HepG2 (cell line): ENCODE results near the gene SLC25A45. TPM values are rescaled to one million over a fixed set of nuclear protein-coding genes. Genes with fewer than 3 reads are reported as not detected.

Experiments
- CCDC6 ChIP-seq: sonication (generic); formaldehyde crosslinking; IDR thresholded peaks from 2 replicates; pipeline ENCODE4 v1.8.1; 2022; ENCODE audit warnings: mild to moderate bottlenecking, missing genetic modification reagents, moderate library complexity
- ELF1 ChIP-seq: sonication (generic); formaldehyde crosslinking; IDR thresholded peaks from 2 replicates; pipeline ENCODE4 v1.4.0; 2020; ENCODE audit warnings: missing genetic modification reagents
- FOXK2 ChIP-seq: fragments of 450-650 bp; IDR thresholded peaks from 2 replicates; pipeline ENCODE4 v1.6.1; 2016
- IKZF4 ChIP-seq: sonication (generic); formaldehyde crosslinking; IDR thresholded peaks from 2 replicates; pipeline ENCODE4 v1.5.1; 2020; ENCODE audit warnings: borderline replicate concordance, mild to moderate bottlenecking, low read depth, missing genetic modification reagents; ENCODE audit errors: not compliant biosample characterization
- KLF13 ChIP-seq: sonication (generic); formaldehyde crosslinking; IDR thresholded peaks from 2 replicates; pipeline ENCODE4 v1.4.0; 2020; ENCODE audit warnings: mild to moderate bottlenecking, missing genetic modification reagents
- MIXL1 ChIP-seq: IDR thresholded peaks from 2 replicates; pipeline ENCODE4 v1.6.1; 2016
- NFE2L2 ChIP-seq: fragments of 150-350 bp; IDR thresholded peaks from 2 replicates; pipeline ENCODE4 v1.6.1; 2014; ENCODE audit warnings: low read length
- RELA ChIP-seq: sonication (generic); formaldehyde crosslinking; IDR thresholded peaks from 2 replicates; pipeline ENCODE4 v1.4.0; 2020; ENCODE audit warnings: missing genetic modification reagents
- REPIN1 ChIP-seq: sonication (generic); formaldehyde crosslinking; IDR thresholded peaks from 2 replicates; pipeline ENCODE4 v1.8.0; 2022; ENCODE audit warnings: missing genetic modification reagents, low read depth, mild to moderate bottlenecking, borderline replicate concordance
- RFX1 ChIP-seq: fragments of 450-650 bp; IDR thresholded peaks from 2 replicates; pipeline ENCODE4 v1.6.1; 2017
- SMARCE1 ChIP-seq: fragments of 450-650 bp; IDR thresholded peaks from 2 replicates; pipeline ENCODE4 v1.6.1; 2017; ENCODE audit warnings: borderline replicate concordance
- SRSF1 ChIP-seq: fragments of 200-400 bp; formaldehyde crosslinking; optimal IDR thresholded peaks from 2 replicates; pipeline ENCODE3; 2017; ENCODE audit warnings: mild to moderate bottlenecking, low read depth, low read length, moderate library complexity
- STAG1 ChIP-seq: sonication (generic); formaldehyde crosslinking; IDR thresholded peaks from 2 replicates; pipeline ENCODE4 v1.4.0; 2020; ENCODE audit warnings: missing genetic modification reagents
- TCF12 ChIP-seq, 2 experiments: fragments of 450-650 bp in 1 of 2; sonication (generic) in 1 of 2; formaldehyde crosslinking in 1 of 2; IDR thresholded peaks; 2 replicates each; pipeline versions ENCODE4 v1.6.1 to v1.8.0; 2017 to 2022; ENCODE audit warnings: antibody characterized with exemption in 1 of 2, mild to moderate bottlenecking in 1 of 2, missing genetic modification reagents in 1 of 2, moderate library complexity in 1 of 2
- ZC3H4 ChIP-seq: sonication (generic); formaldehyde crosslinking; IDR thresholded peaks from 2 replicates; pipeline ENCODE4 v1.4.0; 2020; ENCODE audit warnings: missing genetic modification reagents, borderline replicate concordance
- ZNF136 ChIP-seq: sonication (generic); formaldehyde crosslinking; IDR thresholded peaks from 2 replicates; pipeline ENCODE4 v1.8.1; 2022; ENCODE audit warnings: low read depth, mild to moderate bottlenecking, moderate library complexity, missing genetic modification reagents
- ZNF253 ChIP-seq: sonication (generic); formaldehyde crosslinking; IDR thresholded peaks from 2 replicates; pipeline ENCODE4 v1.8.0; 2022; ENCODE audit warnings: mild to moderate bottlenecking, missing genetic modification reagents, borderline replicate concordance
- ZNF562 ChIP-seq: sonication (generic); formaldehyde crosslinking; IDR thresholded peaks from 2 replicates; pipeline ENCODE4 v1.8.0; 2022; ENCODE audit warnings: missing genetic modification reagents, borderline replicate concordance
- ZNF598 ChIP-seq: sonication (generic); formaldehyde crosslinking; IDR thresholded peaks from 2 replicates; pipeline ENCODE4 v1.5.1; 2020; ENCODE audit warnings: mild to moderate bottlenecking, missing genetic modification reagents, borderline replicate concordance
- ZNF605 ChIP-seq: sonication (generic); formaldehyde crosslinking; IDR thresholded peaks from 2 replicates; pipeline ENCODE4 v1.8.0; 2022; ENCODE audit warnings: mild to moderate bottlenecking, missing genetic modification reagents
- ZNF7 ChIP-seq: IDR thresholded peaks from 2 replicates; pipeline ENCODE4 v1.6.1; 2016; ENCODE audit warnings: missing biosample characterization, missing genetic modification reagents
- ZNF703 ChIP-seq: sonication (generic); formaldehyde crosslinking; IDR thresholded peaks from 2 replicates; pipeline ENCODE4 v1.5.1; 2020; ENCODE audit warnings: missing genetic modification reagents, mild to moderate bottlenecking, moderate library complexity, borderline replicate concordance
- ZNF83 ChIP-seq: sonication (generic); formaldehyde crosslinking; IDR thresholded peaks from 2 replicates; pipeline ENCODE4 v1.4.0; 2020; ENCODE audit warnings: missing genetic modification reagents, mild to moderate bottlenecking, borderline replicate concordance
- ZSCAN31 ChIP-seq: sonication (generic); formaldehyde crosslinking; IDR thresholded peaks from 2 replicates; pipeline ENCODE4 v1.5.0; 2020; ENCODE audit warnings: low read depth, mild to moderate bottlenecking, missing genetic modification reagents
- polyA plus RNA-seq, 8 experiments: library from polyadenylated mRNA; depleted of rRNA in 3 of 8; stranded (reverse) in 7 of 8; unstranded in 1 of 8; fragments of >200 nt; fragmentation: Illumina TruSeq in 4 of 8; extraction: Trizol in 4 of 8; gene quantifications; 2 replicates each; pipeline versions ENCODE4 v1.2.1 to v1.2.3, GENCODE V29; 2011 to 2016; ENCODE audit warnings: low read depth in 4 of 8, missing spikeins in 1 of 8, mixed read lengths in 1 of 8; ENCODE audit not compliant: insufficient read depth in 1 of 8
- total RNA-seq, 5 experiments: library from RNA; depleted of rRNA; stranded (reverse); fragments of >200 nt; fragmentation: Illumina TruSeq; extraction: Trizol; gene quantifications; 2 replicates each; pipeline ENCODE4 v1.2.3, GENCODE V29; 2016; ENCODE audit warnings: low read depth in 1 of 5
- TF ChIP-seq, protein P1 (sequence below): sonication (generic); formaldehyde crosslinking; IDR thresholded peaks from 2 replicates; pipeline ENCODE4 v1.4.0; 2020; ENCODE audit warnings: mild to moderate bottlenecking, missing genetic modification reagents
- TF ChIP-seq, protein P2 (sequence below): sonication (generic); formaldehyde crosslinking; IDR thresholded peaks from 2 replicates; pipeline ENCODE4 v1.4.0; 2020; ENCODE audit warnings: low read depth, missing genetic modification reagents
- TF ChIP-seq, protein P3 (sequence below): sonication (generic); formaldehyde crosslinking; IDR thresholded peaks from 2 replicates; pipeline ENCODE4 v1.5.0; 2020; ENCODE audit warnings: mild to moderate bottlenecking, missing genetic modification reagents

Gene SLC25A45
- total and polyA plus RNA-seq, 2 of the 13 experiments (the other 11 are each of a cell fraction or from before 2014, with no cell fraction given) = 1.2 to 3.4 TPM

DNA sequence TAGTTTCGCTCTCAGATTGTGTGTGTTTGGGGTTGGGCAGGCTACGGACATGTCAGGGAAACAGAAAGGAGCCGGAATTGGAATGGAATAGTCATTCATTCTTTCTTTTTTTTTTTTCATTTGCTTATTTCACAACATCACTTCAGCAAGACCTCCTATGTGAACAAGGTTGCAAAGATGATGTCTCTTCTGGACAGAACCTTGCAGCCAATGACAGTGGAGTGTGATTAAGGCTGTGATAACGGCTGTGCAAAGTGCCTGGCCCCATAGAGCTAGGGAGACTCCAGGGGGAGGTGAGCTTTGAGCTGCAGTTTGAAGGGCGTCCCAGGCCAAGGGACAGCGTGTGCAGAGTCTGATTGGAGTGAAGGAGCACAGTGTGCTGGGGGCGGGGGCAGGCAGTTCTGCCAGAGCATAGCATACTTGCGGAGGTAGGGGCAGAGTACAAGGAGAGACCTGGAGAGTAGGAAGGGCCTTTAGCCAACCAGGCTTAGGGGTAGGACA is 24.5 kb downstream of the SLC25A45 start (continued):
- TF ChIP-seq RFX1 (no peak), TCF12 (IDR thresholded peaks at IDR 0.05) (no peak), TCF12 (CRISPR knock-in tag; IDR thresholded peaks at IDR 0.05) (no peak), SRSF1 (no peak), KLF13 (CRISPR knock-in tag) (no peak), ELF1 (CRISPR knock-in tag) (no peak), CCDC6 (CRISPR knock-in tag) (no peak), NFE2L2 (no peak), ZNF598 (CRISPR knock-in tag) (no peak), ZNF136 (CRISPR knock-in tag) (no peak), MIXL1 (CRISPR knock-in tag) (peak; percentile 44), ZSCAN31 (CRISPR knock-in tag) (no peak), ZNF253 (CRISPR knock-in tag) (no peak), STAG1 (CRISPR knock-in tag) (no peak), REPIN1 (CRISPR knock-in tag) (peak; percentile 89; the same call in 1 of the 2 replicates), ZNF562 (CRISPR knock-in tag) (no peak), ZNF605 (CRISPR knock-in tag) (peak; percentile 27; the same call in 1 of the 2 replicates), SMARCE1 (no peak), ZNF703 (no peak), ZNF83 (CRISPR knock-in tag) (no peak), FOXK2 (no peak; the same call in 1 of the 2 replicates), ZC3H4 (CRISPR knock-in tag) (no peak), IKZF4 (no peak), ZNF7 (CRISPR knock-in tag) (no peak), RELA (CRISPR knock-in tag) (no peak)
- TF ChIP-seq, protein P1, sequence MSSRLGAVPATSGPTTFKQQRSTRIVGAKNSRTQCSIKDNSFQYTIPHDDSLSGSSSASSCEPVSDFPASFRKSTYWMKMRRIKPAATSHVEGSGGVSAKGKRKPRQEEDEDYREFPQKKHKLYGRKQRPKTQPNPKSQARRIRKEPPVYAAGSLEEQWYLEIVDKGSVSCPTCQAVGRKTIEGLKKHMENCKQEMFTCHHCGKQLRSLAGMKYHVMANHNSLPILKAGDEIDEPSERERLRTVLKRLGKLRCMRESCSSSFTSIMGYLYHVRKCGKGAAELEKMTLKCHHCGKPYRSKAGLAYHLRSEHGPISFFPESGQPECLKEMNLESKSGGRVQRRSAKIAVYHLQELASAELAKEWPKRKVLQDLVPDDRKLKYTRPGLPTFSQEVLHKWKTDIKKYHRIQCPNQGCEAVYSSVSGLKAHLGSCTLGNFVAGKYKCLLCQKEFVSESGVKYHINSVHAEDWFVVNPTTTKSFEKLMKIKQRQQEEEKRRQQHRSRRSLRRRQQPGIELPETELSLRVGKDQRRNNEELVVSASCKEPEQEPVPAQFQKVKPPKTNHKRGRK (CRISPR knock-in tag) = no peak
- TF ChIP-seq, protein P2, sequence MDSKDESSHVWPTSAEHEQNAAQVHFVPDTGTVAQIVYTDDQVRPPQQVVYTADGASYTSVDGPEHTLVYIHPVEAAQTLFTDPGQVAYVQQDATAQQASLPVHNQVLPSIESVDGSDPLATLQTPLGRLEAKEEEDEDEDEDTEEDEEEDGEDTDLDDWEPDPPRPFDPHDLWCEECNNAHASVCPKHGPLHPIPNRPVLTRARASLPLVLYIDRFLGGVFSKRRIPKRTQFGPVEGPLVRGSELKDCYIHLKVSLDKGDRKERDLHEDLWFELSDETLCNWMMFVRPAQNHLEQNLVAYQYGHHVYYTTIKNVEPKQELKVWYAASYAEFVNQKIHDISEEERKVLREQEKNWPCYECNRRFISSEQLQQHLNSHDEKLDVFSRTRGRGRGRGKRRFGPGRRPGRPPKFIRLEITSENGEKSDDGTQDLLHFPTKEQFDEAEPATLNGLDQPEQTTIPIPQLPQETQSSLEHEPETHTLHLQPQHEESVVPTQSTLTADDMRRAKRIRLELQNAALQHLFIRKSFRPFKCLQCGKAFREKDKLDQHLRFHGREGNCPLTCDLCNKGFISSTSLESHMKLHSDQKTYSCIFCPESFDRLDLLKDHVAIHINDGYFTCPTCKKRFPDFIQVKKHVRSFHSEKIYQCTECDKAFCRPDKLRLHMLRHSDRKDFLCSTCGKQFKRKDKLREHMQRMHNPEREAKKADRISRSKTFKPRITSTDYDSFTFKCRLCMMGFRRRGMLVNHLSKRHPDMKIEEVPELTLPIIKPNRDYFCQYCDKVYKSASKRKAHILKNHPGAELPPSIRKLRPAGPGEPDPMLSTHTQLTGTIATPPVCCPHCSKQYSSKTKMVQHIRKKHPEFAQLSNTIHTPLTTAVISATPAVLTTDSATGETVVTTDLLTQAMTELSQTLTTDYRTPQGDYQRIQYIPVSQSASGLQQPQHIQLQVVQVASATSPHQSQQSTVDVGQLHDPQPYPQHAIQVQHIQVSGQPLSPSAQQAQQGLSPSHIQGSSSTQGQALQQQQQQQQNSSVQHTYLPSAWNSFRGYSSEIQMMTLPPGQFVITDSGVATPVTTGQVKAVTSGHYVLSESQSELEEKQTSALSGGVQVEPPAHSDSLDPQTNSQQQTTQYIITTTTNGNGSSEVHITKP (CRISPR knock-in tag) = no peak
- TF ChIP-seq, protein P3, sequence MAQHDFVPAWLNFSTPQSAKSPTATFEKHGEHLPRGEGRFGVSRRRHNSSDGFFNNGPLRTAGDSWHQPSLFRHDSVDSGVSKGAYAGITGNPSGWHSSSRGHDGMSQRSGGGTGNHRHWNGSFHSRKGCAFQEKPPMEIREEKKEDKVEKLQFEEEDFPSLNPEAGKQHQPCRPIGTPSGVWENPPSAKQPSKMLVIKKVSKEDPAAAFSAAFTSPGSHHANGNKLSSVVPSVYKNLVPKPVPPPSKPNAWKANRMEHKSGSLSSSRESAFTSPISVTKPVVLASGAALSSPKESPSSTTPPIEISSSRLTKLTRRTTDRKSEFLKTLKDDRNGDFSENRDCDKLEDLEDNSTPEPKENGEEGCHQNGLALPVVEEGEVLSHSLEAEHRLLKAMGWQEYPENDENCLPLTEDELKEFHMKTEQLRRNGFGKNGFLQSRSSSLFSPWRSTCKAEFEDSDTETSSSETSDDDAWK (CRISPR knock-in tag) = no peak
